Adrenal gland (tissue), 5 donors: ENCODE results near the gene ATXN2.

ENCODE experiments used
- CTCF ChIP-seq, 6 experiments: fragments of 450-650 bp in 4 of 6; fragments of 200-600 bp in 2 of 6; sonication (generic) in 1 of 6; IDR thresholded peaks; 1 replicate in 5 of 6; 2 replicates in 1 of 6; pipeline versions ENCODE4 v1.5.1 to v1.8.0; 2016 to 2021; ENCODE audit warnings: antibody characterized with exemption in 6 of 6, mild to moderate bottlenecking in 2 of 6, moderate library complexity in 1 of 6
- POLR2A ChIP-seq, 2 donors: fragments of 450-650 bp; IDR thresholded peaks; one replicate each; pipeline ENCODE4 v1.6.1; 2017; ENCODE audit warnings: antibody characterized with exemption in 2 of 2, mild to moderate bottlenecking in 2 of 2, moderate library complexity in 1 of 2
- donor health status: DM: no; HTN: no; CAD: no.

DNA sequence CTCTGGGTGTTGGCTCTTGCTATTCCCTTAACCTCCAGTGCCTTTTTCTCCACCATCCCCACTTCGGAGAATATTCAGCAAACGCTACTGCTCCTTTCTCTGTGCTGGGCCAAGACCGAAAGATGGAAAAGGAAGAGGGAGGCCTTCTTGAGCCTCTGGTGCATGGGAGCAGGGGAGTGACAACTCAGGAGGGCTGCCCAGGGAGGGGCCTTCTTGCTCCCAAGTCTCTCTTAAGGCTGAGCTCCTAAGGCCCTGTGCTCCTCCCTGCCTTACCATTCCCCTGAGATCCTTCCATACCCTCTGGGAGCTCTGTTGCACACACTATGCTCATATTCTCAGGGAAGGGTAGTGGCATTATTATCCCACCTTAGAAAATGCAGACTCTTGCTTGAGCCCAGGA, 158.5 kb downstream of the ATXN2 start:
- TF ChIP-seq CTCF (IDR thresholded peaks at IDR 0.05): no peak
- no peak for TF ChIP-seq POLR2A (IDR thresholded peaks at IDR 0.05)
